HG03469 (cell line): Measurements from ENCODE around the gene RAB22A.
"Not testable (repeated sequence)": the region's sequence is repeated elsewhere in the genome, so short reads cannot be mapped to it uniquely, and the experiment has no call there.

Experiments
- ATAC-seq: cut with Tn5 transposase; IDR thresholded peaks from one replicate; pipeline ENCODE4 v1.9.1; 2021; ENCODE audit warnings: mild to moderate bottlenecking, moderate library complexity, moderate number of reproducible peaks; ENCODE audit not compliant: unreplicated experiment

RAB22A gene

GRCh38 chr20:58407966-58408557 lies 98.5 kb downstream of the RAB22A start:
- ATAC-seq = no peak

GRCh38 chr20:58408603-58409246 lies 99.2 kb downstream of the RAB22A start:
- no peak for ATAC-seq

- ATAC-seq = not testable (repeated sequence)
Observed at GRCh38 chr20:58414216-58414615, 104.7 kb downstream of the RAB22A start.

GRCh38 chr20:58414786-58415185 lies 105.3 kb downstream of the RAB22A start:
- not testable (repeated sequence) for ATAC-seq

- ATAC-seq = no peak
Observed at GRCh38 chr20:58416057-58416456, 106.5 kb downstream of the RAB22A start.

GRCh38 chr20:58416835-58417234 lies 107.3 kb downstream of the RAB22A start:
- ATAC-seq = no peak
